ENCODE data around the gene KCNK10.

DNA sequence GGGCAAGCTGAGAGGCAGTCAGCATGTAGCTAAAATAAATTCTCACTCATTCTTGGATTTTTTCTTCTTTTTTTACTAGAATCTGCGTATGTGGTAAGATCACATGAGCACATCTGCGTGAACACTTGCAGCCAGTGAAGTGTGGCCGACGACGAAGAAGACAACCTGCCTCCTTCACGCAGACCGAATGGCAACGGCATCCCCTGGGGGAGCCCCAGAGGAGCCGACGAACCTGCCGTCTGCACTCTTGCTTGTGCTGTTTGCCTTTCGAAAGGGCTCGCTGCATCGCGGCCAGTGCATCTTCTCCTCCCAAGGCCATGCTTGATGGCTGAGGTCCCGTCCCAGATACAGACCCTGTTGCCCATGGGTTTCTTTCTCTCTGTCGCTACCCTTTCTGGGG, 113.8 kb downstream of the KCNK10 start:
- TF ChIP-seq EZH2 (IDR thresholded peaks at IDR 0.05; ENCODE audit: borderline replicate concordance) (no peak), EZH2phosphoT487 (IDR thresholded peaks at IDR 0.05; ENCODE audit: low read depth, severe bottlenecking, unreplicated experiment) (no peak)
- TF ChIP-seq, protein P1, sequence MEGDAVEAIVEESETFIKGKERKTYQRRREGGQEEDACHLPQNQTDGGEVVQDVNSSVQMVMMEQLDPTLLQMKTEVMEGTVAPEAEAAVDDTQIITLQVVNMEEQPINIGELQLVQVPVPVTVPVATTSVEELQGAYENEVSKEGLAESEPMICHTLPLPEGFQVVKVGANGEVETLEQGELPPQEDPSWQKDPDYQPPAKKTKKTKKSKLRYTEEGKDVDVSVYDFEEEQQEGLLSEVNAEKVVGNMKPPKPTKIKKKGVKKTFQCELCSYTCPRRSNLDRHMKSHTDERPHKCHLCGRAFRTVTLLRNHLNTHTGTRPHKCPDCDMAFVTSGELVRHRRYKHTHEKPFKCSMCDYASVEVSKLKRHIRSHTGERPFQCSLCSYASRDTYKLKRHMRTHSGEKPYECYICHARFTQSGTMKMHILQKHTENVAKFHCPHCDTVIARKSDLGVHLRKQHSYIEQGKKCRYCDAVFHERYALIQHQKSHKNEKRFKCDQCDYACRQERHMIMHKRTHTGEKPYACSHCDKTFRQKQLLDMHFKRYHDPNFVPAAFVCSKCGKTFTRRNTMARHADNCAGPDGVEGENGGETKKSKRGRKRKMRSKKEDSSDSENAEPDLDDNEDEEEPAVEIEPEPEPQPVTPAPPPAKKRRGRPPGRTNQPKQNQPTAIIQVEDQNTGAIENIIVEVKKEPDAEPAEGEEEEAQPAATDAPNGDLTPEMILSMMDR (IDR thresholded peaks at IDR 0.05; ENCODE audit: poor library complexity) = no peak
